Pulmonary artery endothelial cell (primary cell): Measurements from ENCODE around the gene TNXB. TPM values are rescaled to one million over a fixed set of nuclear protein-coding genes. Genes with fewer than 3 reads are reported as not detected.
"Not testable (repeated sequence)": the region's sequence is repeated elsewhere in the genome, so short reads cannot be mapped to it uniquely, and the experiment has no call there.

ENCODE experiments used
- DNase-seq: peaks from one replicate; pipeline ENCODE4 v3.0.0-alpha.2; 2011; ENCODE audit warnings: low read depth, low spot score
- total RNA-seq: library from RNA; depleted of rRNA; stranded (reverse); fragments of >200 nt; gene quantifications from 2 replicates; pipeline ENCODE4 v1.2.3, GENCODE V29; 2014

The TNXB gene
- total RNA-seq, 1 donor from 2014 or later: 0.73 TPM

GRCh38 chr6:32146287-32146686, 37.1 kb upstream of the TNXB start:
- no peak for DNase-seq

DNA sequence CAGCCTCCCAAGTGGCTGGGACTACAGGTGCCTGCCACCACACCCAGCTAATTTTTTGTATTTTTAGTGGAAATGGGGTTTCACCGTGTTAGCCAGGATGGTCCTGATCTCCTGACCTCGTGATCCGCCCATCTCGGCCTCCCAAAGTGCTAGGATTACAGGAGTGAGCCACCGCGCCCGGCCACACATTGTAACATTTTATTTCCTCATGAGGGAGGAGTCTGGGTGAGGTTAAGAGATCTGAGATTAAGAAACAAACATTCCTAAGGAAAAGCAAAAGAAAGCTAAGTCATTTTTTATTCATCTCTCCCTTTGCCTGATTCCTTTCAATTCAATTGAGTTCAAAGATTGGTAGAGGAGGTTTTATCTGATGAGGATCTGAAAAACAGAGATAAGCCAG, 35.1 kb upstream of the TNXB start:
- DNase-seq: not testable (repeated sequence)

- DNase-seq: no peak
These were observed 31.4 kb upstream of the TNXB start for GRCh38 chr6:32140420-32141046.

- DNase-seq: no peak
These were observed 30.5 kb upstream of the TNXB start for GRCh38 chr6:32139590-32139989.

DNA sequence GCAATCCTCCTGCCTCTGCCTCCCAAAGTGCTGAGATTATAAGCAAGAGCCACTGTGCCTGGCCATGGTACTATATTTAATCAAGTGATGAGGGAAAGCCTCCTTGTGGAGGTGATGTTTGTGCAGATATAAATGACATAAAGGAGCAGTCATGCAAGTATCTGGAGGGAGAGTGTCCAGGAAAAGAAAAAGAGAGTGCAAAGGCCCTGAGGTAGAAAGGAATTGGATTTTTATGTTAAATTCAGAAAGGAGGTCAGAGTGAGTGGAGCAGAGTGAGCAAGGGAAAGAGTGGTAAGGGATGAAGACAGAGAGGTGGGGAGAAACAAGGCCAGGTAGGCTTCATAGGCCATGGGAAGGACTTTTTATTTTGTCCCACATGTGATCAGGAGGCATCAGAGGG, 28.3 kb upstream of the TNXB start:
- DNase-seq: no peak

DNA sequence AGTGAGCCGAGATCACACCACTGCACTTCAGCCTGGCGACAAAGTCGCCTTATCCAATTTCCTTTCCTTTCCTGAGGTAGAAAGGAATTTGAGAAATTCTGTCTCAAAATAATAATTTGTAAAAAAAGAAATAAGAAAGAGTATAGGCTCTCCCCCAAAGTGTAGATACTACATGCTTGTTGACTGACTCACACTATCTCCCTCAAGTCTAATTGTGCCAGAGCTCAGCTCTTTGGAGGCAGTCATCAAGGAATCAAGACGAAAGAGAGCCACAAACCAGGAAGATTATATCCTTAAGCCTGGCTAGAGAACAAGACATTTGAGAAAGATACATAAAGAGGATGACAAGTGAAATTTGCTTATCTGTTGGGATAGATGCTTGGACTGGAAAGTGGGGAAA, 24.6 kb upstream of the TNXB start:
- no peak for DNase-seq

- no peak for DNase-seq
These were observed 23.0 kb upstream of the TNXB start for GRCh38 chr6:32132110-32132509.

- DNase-seq: no peak
These were observed 22.4 kb upstream of the TNXB start for GRCh38 chr6:32131439-32131948.

GRCh38 chr6:32129297-32130088, 20.4 kb upstream of the TNXB start:
- no peak for DNase-seq

DNA sequence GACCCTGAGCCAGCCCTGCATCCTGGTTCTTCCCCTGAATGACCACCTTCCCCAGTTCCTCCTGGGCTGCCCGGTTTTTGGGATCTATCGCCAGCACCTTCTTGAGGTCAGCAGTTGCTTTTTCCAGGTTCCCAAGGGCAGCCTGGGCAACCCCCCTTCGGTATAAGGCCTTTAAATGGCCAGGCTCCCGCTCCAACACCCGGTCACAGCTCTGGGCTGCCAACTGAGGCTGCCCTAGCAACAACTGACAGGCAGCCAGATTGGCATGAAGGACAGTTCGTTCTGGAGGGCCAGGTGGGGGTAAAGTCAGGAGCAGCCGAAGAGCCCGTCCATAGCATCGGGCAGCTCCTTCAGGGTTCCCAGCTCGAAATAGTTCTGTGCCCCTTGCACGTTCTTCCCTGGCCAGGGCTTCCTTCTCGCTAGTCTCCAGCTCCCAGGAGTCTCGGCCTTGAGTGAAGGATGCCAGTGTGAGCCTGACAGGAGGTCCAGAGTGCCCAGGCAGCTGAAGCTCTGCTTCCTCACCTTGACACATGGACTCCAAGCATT, 19.7 kb upstream of the TNXB start:
- no peak for DNase-seq

GRCh38 chr6:32127717-32128592, 18.8 kb upstream of the TNXB start, which contains the start of gene ATF6B:
TSS of gene ATF6B (minus strand) at chr6:32128246. CDS start at chr6:32128207, 39 bp downstream.
- DNase-seq: peak; percentile 99

GRCh38 chr6:32127409-32127716, 18.2 kb upstream of the TNXB start:
- DNase-seq: no peak

DNA sequence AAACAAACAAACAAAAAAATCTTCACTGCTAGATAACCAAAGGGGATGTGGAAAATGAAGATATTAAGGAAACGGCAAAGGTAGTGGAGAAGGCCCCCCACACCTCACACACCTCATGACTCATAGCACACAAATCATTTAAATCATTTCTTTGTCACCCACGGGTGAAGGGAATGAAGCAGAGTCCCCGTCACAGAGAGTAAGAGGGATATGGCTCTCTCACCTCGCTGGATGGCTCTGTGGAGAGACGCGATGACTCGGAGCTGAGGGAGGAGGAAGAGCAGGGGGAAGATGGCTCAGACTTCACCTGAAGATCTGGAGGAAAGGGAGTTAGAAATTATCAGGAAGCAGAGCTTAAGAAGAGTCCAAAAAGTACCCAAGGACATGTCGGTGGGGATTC, 17.7 kb upstream of the TNXB start:
- no peak for DNase-seq

DNA sequence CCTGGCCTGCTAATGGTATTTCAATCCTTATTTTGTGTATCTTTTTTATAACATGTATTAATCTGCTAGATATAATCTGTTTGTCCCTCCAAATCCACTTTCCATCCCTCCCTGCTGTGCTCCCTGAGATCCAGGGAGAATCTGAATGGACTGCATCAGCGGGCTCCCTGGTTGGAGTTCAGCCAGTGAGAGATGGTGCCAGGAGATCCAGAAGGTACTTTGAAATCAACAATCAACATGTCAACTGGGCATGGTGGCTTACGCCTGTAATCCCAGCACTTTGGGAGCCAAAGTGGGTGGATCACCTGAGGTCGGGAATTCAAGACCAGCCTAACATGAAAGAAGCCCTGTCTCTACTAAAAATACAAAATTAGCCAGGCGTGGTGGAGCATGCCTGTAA, 14.5 kb upstream of the TNXB start:
- no peak for DNase-seq

DNA sequence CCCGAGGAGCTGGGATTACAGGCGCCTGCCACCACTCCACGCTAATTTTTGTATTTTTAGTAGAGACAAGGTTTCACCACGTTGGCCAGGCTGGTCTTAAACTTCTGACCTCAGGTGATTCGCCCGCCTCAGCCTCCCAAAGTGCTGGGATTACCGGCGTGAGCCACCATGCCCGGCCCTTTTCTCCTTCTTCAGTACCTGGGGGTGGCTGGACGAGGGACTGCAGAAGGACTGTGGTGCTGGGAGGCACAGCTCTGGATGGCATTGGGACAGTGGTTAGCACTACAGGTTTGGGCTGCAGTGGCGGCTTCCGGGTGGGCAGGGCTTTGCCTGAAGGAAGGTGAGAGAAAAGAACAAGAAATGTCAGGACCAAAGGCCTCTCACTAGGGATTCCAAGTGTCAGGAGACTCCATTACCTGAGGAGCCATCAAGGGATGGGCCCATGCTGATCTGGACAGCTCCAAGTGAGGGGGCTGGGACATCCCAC, 11.5 kb upstream of the TNXB start:
- no peak for DNase-seq

- peak; percentile 59 for DNase-seq
These were observed 9.9 kb upstream of the TNXB start for GRCh38 chr6:32118782-32119628.

GRCh38 chr6:32117461-32117860, 8.3 kb upstream of the TNXB start:
- no peak for DNase-seq

DNA sequence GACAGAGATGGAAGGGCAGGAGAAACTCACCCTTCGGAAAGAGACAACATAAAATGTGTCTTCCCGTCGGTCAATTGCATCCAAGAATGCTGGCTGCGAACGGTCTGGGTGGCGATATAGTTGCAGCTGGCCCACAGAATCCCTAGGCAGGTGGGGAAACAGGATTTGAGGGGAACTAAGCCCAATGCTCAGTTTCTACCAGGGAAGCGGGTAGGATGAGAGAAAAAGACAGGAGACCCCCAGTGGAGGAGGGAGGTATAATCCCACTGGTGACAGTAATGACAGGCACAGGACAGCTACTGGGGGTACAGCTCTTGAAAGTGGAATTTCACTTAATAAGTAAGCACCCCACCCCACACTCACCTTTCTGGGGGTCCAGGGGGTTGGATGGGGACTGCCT, 7.5 kb upstream of the TNXB start:
- DNase-seq: no peak

GRCh38 chr6:32115623-32116022, 6.5 kb upstream of the TNXB start:
- DNase-seq: no peak

GRCh38 chr6:32114796-32115195, 5.7 kb upstream of the TNXB start:
- no peak for DNase-seq
